ENCODE measurements around the gene SLAMF1.

- TF ChIP-seq CTCF (IDR thresholded peaks at IDR 0.05), result no peak
- no peak for TF ChIP-seq POLR2A (IDR thresholded peaks at IDR 0.05)
These were observed 68.2 kb downstream of the SLAMF1 start for GRCh38 chr1:160578525-160579191.
